HCT116 (cell line): ENCODE data around the gene FUT6. TPM values are rescaled to one million over a fixed set of nuclear protein-coding genes. Genes with fewer than 3 reads are reported as not detected.

Experiments used
- ATAC-seq: fragments of 200-7000 bp; cut with Tn5 transposase; 2 replicates; pipeline ENCODE4 v1.9.1; 2020; ENCODE audit warnings: mild to moderate bottlenecking, moderate library complexity
- BruUV-seq: library from RNA; stranded (reverse); fragments of 400-500 nt; replicated peaks from 2 replicates; lab custom pipeline; 2021; lab: Mats Ljungman, UMichigan
- CTCF ChIA-PET: fragments of 300-600 bp; sonication (Branson Sonifier 250); formaldehyde crosslinking; loops from one replicate; lab custom pipeline; 2021; ENCODE audit warnings: antibody characterized with exemption; lab: Charles Lee
- POLR2A ChIA-PET: fragments of 300-600, 350-600 bp; sonication (Branson Sonifier 250); formaldehyde crosslinking; loops from one replicate; lab custom pipeline; 2021; ENCODE audit warnings: antibody characterized with exemption; lab: Charles Lee
- RAD21 ChIA-PET, 2 experiments: fragments of 300-600 bp; sonication (Branson Sonifier 250); formaldehyde crosslinking; loops; one replicate each; lab custom pipeline; 2023; ENCODE audit warnings: low total read pairs in 2 of 2; ENCODE audit not compliant: uncharacterized antibody in 2 of 2, unreplicated experiment in 2 of 2, low non-redundant PET in 1 of 2; lab: Charles Lee
- DNase-seq: peaks from one replicate; pipeline ENCODE4 v3.0.0-alpha.2; 2010; ENCODE audit warnings: low read depth, low spot score
- H2AFZ ChIP-seq: fragments of 200-600 bp; shearing (Covaris generic), sonication (generic); 2 replicates; pipeline ENCODE4 v1.6.1; 2017; ENCODE audit warnings: low read depth, mixed run types, mixed read lengths, antibody characterized with exemption, low read length; ENCODE audit not compliant: poor library complexity, severe bottlenecking
- H3K27ac ChIP-seq: 2 replicates; pipeline ENCODE4 v1.5.1; 2012; ENCODE audit warnings: low read depth, low read length
- H3K27me3 ChIP-seq: fragments of 200-600 bp; sonication (generic); 2 replicates; pipeline ENCODE4 v1.6.1; 2016; ENCODE audit warnings: mixed run types, low read length, mixed read lengths; ENCODE audit not compliant: insufficient read depth
- H3K36me3 ChIP-seq, 2 experiments: fragments of 200-500 bp in 1 of 2; fragments of 200-600 bp in 1 of 2; sonication (Bioruptor generic) in 1 of 2; sonication (generic) in 1 of 2; 2 replicates each; pipeline versions ENCODE4 v1.5.1 to v1.6.1; 2014 to 2016; ENCODE audit warnings: low read length in 2 of 2, inconsistent platforms in 1 of 2, mixed read lengths in 1 of 2, mixed run types in 1 of 2; ENCODE audit not compliant: insufficient read depth in 2 of 2, control insufficient read depth in 1 of 2
- H3K4me1 ChIP-seq, 2 experiments: fragments of 200-600 bp in 1 of 2; sonication (generic) in 1 of 2; 2 replicates each; pipeline versions ENCODE4 v1.5.1 to v1.6.1; 2012 to 2017; ENCODE audit warnings: low read length in 2 of 2, inconsistent platforms in 1 of 2, mild to moderate bottlenecking in 1 of 2, mixed read lengths in 1 of 2, mixed run types in 1 of 2, moderate library complexity in 1 of 2; ENCODE audit not compliant: insufficient read depth in 2 of 2, control insufficient read depth in 1 of 2
- H3K4me2 ChIP-seq: fragments of 200-600 bp; sonication (generic); 2 replicates; pipeline ENCODE4 v1.6.1; 2017; ENCODE audit warnings: mixed run types, low read length, mixed read lengths
- H3K4me3 ChIP-seq, 2 experiments: fragments of 200-600 bp in 1 of 2; sonication (generic) in 1 of 2; replicated peaks in 1 of 2; 2 replicates each; pipeline ENCODE4 v1.5.1; 2011 to 2016; ENCODE audit warnings: low read length in 2 of 2, control low read depth in 1 of 2, low read depth in 1 of 2, mild to moderate bottlenecking in 1 of 2, mixed read lengths in 1 of 2, mixed run types in 1 of 2
- H3K79me2 ChIP-seq: fragments of 200-600 bp; sonication (generic); 2 replicates; pipeline ENCODE4 v1.6.1; 2017; ENCODE audit warnings: mild to moderate bottlenecking, mixed run types, low read length, moderate library complexity, mixed read lengths; ENCODE audit not compliant: insufficient read depth
- H3K9ac ChIP-seq: fragments of 200-600 bp; sonication (generic); 2 replicates; pipeline ENCODE4 v1.6.1; 2016; ENCODE audit warnings: low read length, mixed read lengths
- H3K9me2 ChIP-seq: fragments of 200-600 bp; sonication (generic), shearing (Covaris generic); 2 replicates; pipeline ENCODE4 v1.6.1; 2017; ENCODE audit warnings: mixed run types, mild to moderate bottlenecking, moderate library complexity; ENCODE audit not compliant: insufficient read depth
- H3K9me3 ChIP-seq, 2 experiments: fragments of 200-500 bp in 1 of 2; fragments of 200-600 bp in 1 of 2; sonication (Bioruptor generic) in 1 of 2; sonication (generic) in 1 of 2; 2 replicates each; pipeline ENCODE4 v1.6.1; 2014 to 2017; ENCODE audit warnings: low read length in 2 of 2, mixed read lengths in 2 of 2, inconsistent platforms in 1 of 2, low read depth in 1 of 2, mild to moderate bottlenecking in 1 of 2, mixed run types in 1 of 2, moderate library complexity in 1 of 2; ENCODE audit not compliant: control insufficient read depth in 1 of 2, insufficient read depth in 1 of 2
- H4K20me1 ChIP-seq: fragments of 200-600 bp; sonication (generic), shearing (Covaris generic); 2 replicates; pipeline ENCODE4 v1.6.1; 2017; ENCODE audit warnings: mixed run types, mild to moderate bottlenecking, moderate library complexity; ENCODE audit not compliant: insufficient read depth
- CEBPB ChIP-seq: IDR thresholded peaks from 2 replicates; pipeline ENCODE4 v1.6.1; 2012; ENCODE audit warnings: low read depth
- ELF1 ChIP-seq: IDR thresholded peaks from 2 replicates; pipeline ENCODE4 v1.6.1; 2012; ENCODE audit warnings: low read depth, borderline replicate concordance
- EZH2phosphoT487 ChIP-seq: fragments of 200-600 bp; IDR thresholded peaks from 2 replicates; pipeline ENCODE4 v1.6.1; 2018; ENCODE audit warnings: antibody characterized with exemption, borderline replicate concordance
- JUND ChIP-seq: IDR thresholded peaks from 2 replicates; pipeline ENCODE4 v1.6.1; 2012
- POLR2A ChIP-seq: IDR thresholded peaks from 2 replicates; pipeline ENCODE4 v1.7.0; 2011; ENCODE audit warnings: borderline replicate concordance; ENCODE audit not compliant: insufficient read depth, insufficient read length; ENCODE audit errors: extremely low read depth
- RAD21 ChIP-seq: IDR thresholded peaks from 2 replicates; pipeline ENCODE4 v1.6.1; 2012; ENCODE audit warnings: low read depth, mild to moderate bottlenecking
- SRF ChIP-seq: IDR thresholded peaks from 2 replicates; pipeline ENCODE4 v1.6.1; 2012; ENCODE audit warnings: low read depth
- TCF7L2 ChIP-seq: IDR thresholded peaks from 2 replicates; pipeline ENCODE4 v1.7.0; 2011; ENCODE audit warnings: borderline replicate concordance, inconsistent platforms; ENCODE audit not compliant: insufficient read depth, insufficient read length; ENCODE audit errors: extremely low read depth
- intact Hi-C: fragments of 100-400 bp; cut with micrococcal nuclease; formaldehyde crosslinking; loops from 2 replicates; pipeline ENCODE4 v1.10.0; 2022
- total RNA-seq: library from RNA; stranded (reverse); gene quantifications from one replicate; pipeline ENCODE4 v1.2.1, GENCODE V29; 2021; ENCODE audit not compliant: unreplicated experiment

The FUT6 gene
- total RNA-seq, 1 experiment from 2014 or later = not detected

DNA sequence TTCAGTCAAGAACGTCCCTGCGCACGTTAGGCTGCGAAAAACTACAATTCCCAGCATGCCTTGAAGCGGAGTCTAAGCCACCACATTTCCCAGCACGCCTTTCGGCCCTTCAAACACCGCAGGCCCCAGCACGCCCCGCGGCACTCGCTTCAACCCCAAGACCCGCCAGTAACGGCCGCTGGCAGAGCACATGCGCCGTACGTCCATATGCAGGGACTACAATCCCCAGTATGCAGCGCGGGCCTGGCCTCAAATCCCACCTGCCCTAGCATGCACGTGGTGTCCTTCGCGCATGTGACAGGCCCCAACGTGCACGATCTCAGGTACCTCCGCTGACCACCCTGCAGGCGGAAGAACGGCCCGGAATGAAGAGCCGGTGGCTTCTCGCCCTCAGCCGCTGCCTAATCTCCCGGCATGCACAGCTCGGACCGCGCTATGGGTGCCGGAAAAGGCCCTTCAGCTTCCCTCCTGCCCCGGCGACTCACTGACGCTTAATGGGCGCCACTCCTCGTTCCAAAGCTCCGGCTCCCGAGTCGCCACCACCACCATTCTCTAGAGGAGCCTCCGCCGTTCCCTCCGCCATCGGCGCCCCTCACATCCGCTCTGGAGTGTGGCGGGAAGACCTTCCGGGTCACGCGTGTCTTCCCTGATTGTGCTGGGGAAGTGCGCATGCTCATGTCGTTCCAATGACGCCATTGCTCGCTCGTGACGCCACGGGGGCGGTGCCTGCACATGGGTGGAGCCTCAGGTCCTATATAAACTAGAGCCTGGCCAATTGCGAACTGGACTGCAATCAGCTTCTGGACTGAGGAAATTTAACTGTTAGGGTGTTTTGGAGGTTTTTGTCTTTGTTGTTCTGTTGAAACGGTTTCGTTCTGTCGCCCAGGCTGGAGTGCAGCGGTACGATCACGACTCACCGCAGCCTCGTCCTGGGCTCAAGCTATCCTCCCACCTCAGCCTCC lies 48.7 kb downstream of the FUT6 start, which contains the start of gene DUS3L (continued):
- no peak; the same call in 1 of the 2 replicates for TF ChIP-seq ELF1
- no peak for TF ChIP-seq JUND
- TF ChIP-seq SRF = no peak
- TF ChIP-seq POLR2A = peak; percentile 97
- peak; percentile 98 for TF ChIP-seq TCF7L2
- TF ChIP-seq CEBPB = no peak
- TF ChIP-seq RAD21 = no peak
- TF ChIP-seq, all 23 proteins: peak for 10

DNA sequence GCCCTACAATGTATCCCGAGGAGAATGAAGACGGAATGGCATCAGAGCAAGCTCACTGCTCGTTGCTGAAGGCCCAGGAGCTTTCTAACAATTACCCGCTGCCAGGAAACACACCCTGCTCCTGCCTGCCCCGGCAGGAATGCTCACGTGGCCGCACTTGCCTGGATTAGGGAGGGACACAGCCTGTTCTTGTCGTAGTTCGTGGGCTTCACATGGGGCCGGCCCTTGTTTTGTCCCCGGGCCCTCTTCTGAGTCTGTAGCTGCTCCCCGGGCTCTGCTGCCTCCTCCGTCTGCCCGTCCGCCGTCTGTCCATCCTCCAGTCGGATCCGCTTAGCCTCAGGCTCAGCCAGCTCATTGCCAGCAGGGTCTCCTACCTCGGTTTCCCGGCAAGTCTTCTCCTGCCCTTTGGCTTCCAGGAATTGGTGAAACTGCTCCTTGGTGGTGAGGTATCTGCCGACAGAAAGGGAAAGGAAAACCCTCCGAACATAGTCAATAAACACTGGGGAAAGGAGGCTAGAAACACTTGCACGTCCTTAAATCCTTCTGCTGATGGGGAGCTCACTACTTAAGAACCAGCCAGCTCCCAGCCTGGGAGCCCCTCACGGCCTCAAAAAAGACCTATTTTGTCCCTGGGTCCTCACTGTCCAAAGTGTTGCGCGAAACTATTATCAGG lies 49.5 kb downstream of the FUT6 start:
- intact Hi-C loops = loop anchor here (1.0 to 2.0 kb wide), 4 partner anchors 17 to 109 kb away; partner anchors contain the start of genes CATSPERD, HSD11B1L, LONP1 and MICOS13
- ATAC-seq = no peak

More for the DNA sequence above, 49.5 kb downstream of the FUT6 start:
- peak overlapping the region; percentile 96 for H3K9ac ChIP-seq
- H3K4me1 ChIP-seq = peaks cover 9 to 22% of the 10 kb centered on the region in 2 experiments; a peak in 3 of 4 replicates
- BruUV-seq = no TSS peak
- CTCF ChIA-PET = interaction anchor here (0.9 to 5.5 kb wide), 4 partner anchors 14 to 103 kb away, joined by 4 to 49 read pairs (median 4); no protein-coding TSS in a partner anchor
- H4K20me1 ChIP-seq = no peaks in the 10 kb centered on the region; the same call in 1 of the 2 replicates
- peak overlapping the region; percentile 76 for H3K4me2 ChIP-seq
- H3K4me3 ChIP-seq = peak overlapping the region; percentile 72 to 85
- DNase-seq = no peak
- no peak overlapping the region for H2AFZ ChIP-seq
- RAD21 ChIA-PET = no interaction called here
- peaks cover 26% of the 10 kb centered on the region for H3K79me2 ChIP-seq
- peaks cover 35 to 47% of the 10 kb centered on the region in 2 experiments; a peak in 3 of 4 replicates for H3K36me3 ChIP-seq
- POLR2A ChIA-PET = interaction anchor here (1.9 to 2.5 kb wide), 3 partner anchors 38 to 114 kb away, joined by 7 to 14 read pairs (median 8); partner anchors contain the start of genes CATSPERD, LONP1, NDUFA11 and VMAC
- no peaks in the 10 kb centered on the region for H3K9me2 ChIP-seq
- no peaks in the 10 kb centered on the region for H3K9me3 ChIP-seq
- TF ChIP-seq EZH2phosphoT487 = no peak
- H3K27ac ChIP-seq = peak overlapping the region; percentile 96
- H3K27me3 ChIP-seq = no peaks in the 10 kb centered on the region
